Dendritic cell treated with granulocyte-macrophage colony-stimulating factor and Interleukin-4, amounts not matched to agents 40 ng/mL and 50 ng/mL, for 4 days (primary cell): ENCODE results near the gene NPHP4.

Experiments used
- H3K27ac Mint-ChIP-seq: one replicate; pipeline ENCODE4 v1.8.0; 2022; ENCODE audit warnings: mild to moderate bottlenecking, mixed read lengths
- H3K27me3 Mint-ChIP-seq: one replicate; pipeline ENCODE4 v1.8.0; 2022; ENCODE audit warnings: mild to moderate bottlenecking, mixed read lengths
- H3K36me3 Mint-ChIP-seq: one replicate; pipeline ENCODE4 v1.8.0; 2022; ENCODE audit warnings: low read depth, mixed read lengths
- H3K4me1 Mint-ChIP-seq: one replicate; pipeline ENCODE4 v1.8.0; 2022; ENCODE audit warnings: low read depth, mixed read lengths
- H3K4me3 Mint-ChIP-seq: one replicate; pipeline ENCODE4 v1.8.0; 2022; ENCODE audit warnings: mild to moderate bottlenecking, moderate library complexity, mixed read lengths
- H3K9me3 Mint-ChIP-seq: one replicate; pipeline ENCODE4 v1.8.0; 2022; ENCODE audit warnings: mixed read lengths
- intact Hi-C: fragments of 100-400 bp; cut with micrococcal nuclease; formaldehyde crosslinking; loops from one replicate; pipeline ENCODE4 v1.15.0; 2022

NPHP4 gene

DNA sequence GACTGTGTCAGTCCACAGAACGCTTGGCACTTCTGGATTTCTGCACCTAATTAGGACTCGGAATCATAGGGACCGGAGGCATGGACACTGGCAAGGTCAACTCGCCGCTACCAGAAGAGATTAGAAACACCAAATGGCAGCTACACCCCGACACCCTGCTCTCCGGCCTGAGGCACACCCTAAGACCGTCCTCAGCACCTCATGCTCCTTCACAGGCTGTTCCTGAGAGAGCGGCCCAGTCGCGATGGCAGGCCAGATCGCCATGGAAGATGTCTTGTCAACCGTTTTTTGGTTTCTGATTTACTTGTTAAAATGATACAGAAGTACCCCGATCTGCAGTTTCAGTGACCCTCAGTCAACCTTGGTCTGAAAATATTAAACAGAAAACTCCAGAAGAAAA, 46.8 kb downstream of the NPHP4 start:
- Mint-ChIP-seq H3K36me3 (peaks cover 59% of the 10 kb centered on the region), H3K9me3 (no peaks in the 10 kb centered on the region), H3K27ac (no peak overlapping the region), H3K27me3 (no peaks in the 10 kb centered on the region), H3K4me3 (no peak overlapping the region), H3K4me1 (no peaks in the 10 kb centered on the region)
- intact Hi-C loops = no loop called here

GRCh38 chr1:5944843-5945167, 47.4 kb downstream of the NPHP4 start:
- no peaks in the 10 kb centered on the region for H3K9me3 Mint-ChIP-seq
- H3K4me3 Mint-ChIP-seq = no peak overlapping the region
- H3K27ac Mint-ChIP-seq = no peak overlapping the region
- H3K27me3 Mint-ChIP-seq = no peaks in the 10 kb centered on the region
- H3K4me1 Mint-ChIP-seq = no peaks in the 10 kb centered on the region
- intact Hi-C loops = no loop called here
- peaks cover 56% of the 10 kb centered on the region for H3K36me3 Mint-ChIP-seq

DNA sequence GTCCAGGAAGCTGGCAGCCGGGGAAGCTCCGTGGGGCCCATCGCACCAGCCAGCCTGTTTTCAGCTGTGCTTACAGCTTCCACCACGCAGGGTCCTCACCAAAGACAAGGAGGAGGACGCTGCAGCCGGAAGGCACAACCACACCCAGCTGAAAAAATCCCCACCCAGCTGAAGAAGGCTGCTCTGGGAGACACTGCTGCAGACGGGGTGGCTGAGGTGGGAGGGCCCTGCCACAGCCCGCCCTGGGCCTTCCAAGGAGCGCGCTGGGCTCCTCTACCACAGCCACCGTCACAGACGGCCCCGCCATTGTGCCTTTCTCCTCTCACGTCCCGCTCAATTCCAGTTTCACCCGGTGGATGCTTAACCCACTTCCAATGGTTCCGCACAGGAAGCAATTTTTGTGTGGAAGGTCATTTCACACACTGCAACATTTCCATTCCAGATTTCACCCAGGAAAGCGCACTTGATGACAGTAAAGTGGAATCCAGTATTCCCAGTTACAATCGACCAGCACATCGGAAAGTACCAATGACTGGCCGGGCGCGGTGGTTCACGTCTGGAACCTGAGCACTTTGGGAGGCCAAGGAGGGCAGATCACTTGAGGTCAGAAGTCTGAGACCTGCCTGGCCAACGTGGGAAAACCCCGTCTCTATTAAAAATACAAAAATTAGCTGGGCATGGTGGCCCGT, 47.9 kb downstream of the NPHP4 start:
- Mint-ChIP-seq H3K4me1 (no peaks in the 10 kb centered on the region), H3K9me3 (no peaks in the 10 kb centered on the region), H3K27me3 (no peaks in the 10 kb centered on the region), H3K27ac (no peak overlapping the region), H3K4me3 (no peak overlapping the region), H3K36me3 (peaks cover 51% of the 10 kb centered on the region)
- intact Hi-C loops = no loop called here

DNA sequence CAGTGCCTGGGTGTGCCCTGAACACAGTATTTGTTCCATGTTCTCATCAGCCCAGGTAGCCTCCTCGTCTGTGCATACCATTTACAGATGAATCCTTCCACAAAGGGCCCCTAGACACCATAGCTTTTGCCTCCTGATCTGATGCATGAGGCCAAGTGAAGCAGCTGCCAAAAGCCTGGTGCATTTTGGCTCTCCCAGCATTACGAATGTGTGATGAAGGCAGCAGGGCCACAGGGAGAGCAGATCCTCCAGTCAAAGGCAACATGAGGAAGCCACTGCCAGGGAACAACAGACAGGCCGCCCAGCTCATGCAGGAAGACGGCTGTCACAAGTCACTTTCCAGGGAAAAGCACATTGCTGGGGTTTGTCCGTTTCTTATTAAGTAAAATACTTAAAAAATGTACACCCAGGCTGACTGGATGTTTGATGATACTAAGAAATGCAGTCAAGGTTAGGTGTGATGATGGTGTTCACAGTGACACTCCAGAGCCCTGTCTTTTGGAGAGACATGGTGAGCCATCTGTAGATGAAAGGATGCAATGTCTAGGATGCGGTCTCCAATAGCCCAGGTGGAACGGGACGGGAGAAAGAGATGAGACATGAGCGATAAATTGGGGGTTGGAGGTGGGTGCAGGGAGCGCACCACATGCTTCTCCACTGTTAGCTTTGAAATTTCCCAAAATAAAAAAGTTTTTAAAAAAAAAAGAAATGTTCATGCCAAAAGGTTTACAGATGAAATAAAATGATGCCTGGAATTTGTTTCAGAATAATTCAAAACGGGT, 48.7 kb downstream of the NPHP4 start:
- Mint-ChIP-seq H3K4me3 (no peak overlapping the region), H3K4me1 (no peaks in the 10 kb centered on the region), H3K27ac (no peak overlapping the region), H3K27me3 (no peaks in the 10 kb centered on the region), H3K9me3 (no peaks in the 10 kb centered on the region), H3K36me3 (peaks cover 46% of the 10 kb centered on the region)
- intact Hi-C loops = no loop called here

GRCh38 chr1:5941671-5942070, 50.6 kb downstream of the NPHP4 start:
- Mint-ChIP-seq H3K4me3 (no peak overlapping the region), H3K9me3 (no peaks in the 10 kb centered on the region), H3K4me1 (no peaks in the 10 kb centered on the region), H3K36me3 (peaks cover 43% of the 10 kb centered on the region), H3K27ac (no peak overlapping the region), H3K27me3 (no peaks in the 10 kb centered on the region)
- intact Hi-C loops = no loop called here

- intact Hi-C loops = no loop called here
- no peak overlapping the region for H3K4me3 Mint-ChIP-seq
- no peaks in the 10 kb centered on the region for H3K4me1 Mint-ChIP-seq
- no peaks in the 10 kb centered on the region for H3K9me3 Mint-ChIP-seq
- no peak overlapping the region for H3K27ac Mint-ChIP-seq
- H3K27me3 Mint-ChIP-seq = no peaks in the 10 kb centered on the region
- H3K36me3 Mint-ChIP-seq = peaks cover 48% of the 10 kb centered on the region
These were observed 51.4 kb downstream of the NPHP4 start for GRCh38 chr1:5940723-5941407.

DNA sequence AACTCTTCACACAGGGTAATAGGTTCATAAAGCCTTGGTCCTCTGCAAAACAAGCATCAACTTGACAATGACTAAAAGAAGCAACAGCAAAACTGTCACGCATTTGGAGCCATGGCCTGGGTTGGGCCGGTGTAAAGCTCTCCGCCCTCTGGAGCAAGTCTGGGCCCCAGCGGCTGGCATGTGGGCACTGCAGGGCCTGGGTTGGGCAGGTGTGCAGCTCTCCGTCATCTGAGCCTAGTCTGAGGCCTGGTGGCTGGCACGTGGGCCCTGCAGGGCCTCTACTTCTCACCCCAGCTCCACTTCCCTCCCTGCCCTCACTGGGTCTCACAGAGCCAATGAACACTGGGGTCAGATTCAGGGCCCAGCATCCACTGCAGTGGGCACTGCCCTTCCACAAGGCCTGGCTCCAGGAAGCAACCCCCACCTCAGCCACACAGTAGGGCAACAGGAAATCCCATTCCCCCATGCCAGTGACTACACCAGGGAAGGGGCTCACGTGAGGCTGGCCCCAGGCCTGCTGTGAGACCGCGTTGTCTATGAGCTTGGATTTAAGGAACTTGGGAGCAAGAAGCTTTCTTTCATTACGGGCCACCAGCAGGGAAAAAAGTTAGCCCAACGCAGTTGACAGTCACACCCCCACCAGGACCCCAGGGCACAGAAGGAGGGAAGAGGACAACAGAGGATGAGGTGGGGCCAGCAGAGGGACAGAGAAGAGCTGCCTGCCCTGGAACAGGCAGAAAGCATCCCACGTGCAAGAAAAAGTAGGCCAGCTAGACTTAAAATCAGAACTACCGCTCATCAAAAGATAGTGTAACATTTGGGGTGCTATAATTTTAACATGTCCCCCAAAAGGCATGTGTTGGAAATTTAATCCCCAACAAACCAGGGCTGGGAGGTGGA, 52.7 kb downstream of the NPHP4 start:
- Mint-ChIP-seq H3K4me1 (no peaks in the 10 kb centered on the region), H3K27ac (no peak overlapping the region), H3K27me3 (no peaks in the 10 kb centered on the region), H3K9me3 (no peaks in the 10 kb centered on the region), H3K36me3 (peaks cover 34% of the 10 kb centered on the region), H3K4me3 (no peak overlapping the region)
- intact Hi-C loops = no loop called here

DNA sequence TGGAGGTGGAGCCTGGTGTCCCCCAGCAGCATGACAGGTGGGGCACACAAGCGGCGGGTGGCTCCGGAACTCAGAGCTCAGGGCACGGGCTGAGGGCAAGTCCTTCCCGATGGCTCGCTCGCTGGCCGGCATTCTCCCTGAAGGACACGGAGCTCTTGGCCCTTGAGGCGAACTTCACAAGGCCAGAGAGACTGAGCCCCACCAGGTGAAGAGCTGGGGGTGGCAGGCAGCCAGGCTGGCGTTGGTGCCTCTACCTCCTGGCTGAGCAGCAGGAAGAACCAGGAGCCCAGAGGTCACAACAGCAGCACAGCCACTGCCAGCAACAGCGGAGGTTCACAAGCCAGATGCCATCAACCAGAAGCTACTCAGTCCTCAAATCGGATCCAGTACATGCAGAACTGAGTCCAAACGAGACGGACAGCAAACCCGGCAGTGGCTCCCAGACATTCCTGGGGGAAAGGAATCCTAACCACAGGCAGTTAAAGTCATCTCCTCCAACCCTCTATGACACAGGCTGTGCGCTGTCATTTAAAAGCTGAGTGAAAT, 54.1 kb downstream of the NPHP4 start:
- Mint-ChIP-seq H3K27ac (no peak overlapping the region), H3K4me3 (no peak overlapping the region), H3K27me3 (no peaks in the 10 kb centered on the region), H3K4me1 (no peaks in the 10 kb centered on the region), H3K9me3 (no peaks in the 10 kb centered on the region), H3K36me3 (peaks cover 24% of the 10 kb centered on the region)
- intact Hi-C loops = no loop called here

DNA sequence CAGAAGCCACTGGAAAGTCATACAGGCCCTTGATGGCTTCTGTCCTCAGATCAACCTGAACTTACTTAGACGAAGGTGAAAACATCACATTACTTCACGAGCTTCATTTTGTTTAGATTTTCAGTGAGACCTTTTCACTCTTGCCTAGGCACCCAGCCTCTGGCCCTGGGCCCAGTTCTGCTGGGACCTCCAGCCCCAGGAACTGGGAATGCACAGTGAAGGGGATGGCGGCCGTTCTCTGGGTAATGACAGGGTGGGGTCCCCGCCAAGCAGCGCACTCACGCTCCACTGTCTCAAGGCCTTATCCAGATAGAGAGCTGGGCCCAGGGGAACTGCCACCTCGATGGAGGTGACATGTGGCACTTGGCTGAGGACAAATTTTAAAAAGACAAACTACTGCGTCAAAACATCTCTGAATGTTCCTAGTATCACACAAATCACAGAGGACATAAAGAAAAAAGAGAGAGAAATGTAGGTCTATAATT, 54.8 kb downstream of the NPHP4 start:
- Mint-ChIP-seq H3K4me3 (no peak overlapping the region), H3K36me3 (peaks cover 32% of the 10 kb centered on the region), H3K4me1 (no peaks in the 10 kb centered on the region), H3K27me3 (no peaks in the 10 kb centered on the region), H3K9me3 (no peaks in the 10 kb centered on the region), H3K27ac (no peak overlapping the region)
- intact Hi-C loops = no loop called here

GRCh38 chr1:5936621-5937372, 55.4 kb downstream of the NPHP4 start:
- Mint-ChIP-seq H3K9me3 (no peaks in the 10 kb centered on the region), H3K4me3 (no peak overlapping the region), H3K27me3 (no peaks in the 10 kb centered on the region), H3K36me3 (peaks cover 38% of the 10 kb centered on the region), H3K4me1 (no peaks in the 10 kb centered on the region), H3K27ac (no peak overlapping the region)
- intact Hi-C loops = no loop called here

DNA sequence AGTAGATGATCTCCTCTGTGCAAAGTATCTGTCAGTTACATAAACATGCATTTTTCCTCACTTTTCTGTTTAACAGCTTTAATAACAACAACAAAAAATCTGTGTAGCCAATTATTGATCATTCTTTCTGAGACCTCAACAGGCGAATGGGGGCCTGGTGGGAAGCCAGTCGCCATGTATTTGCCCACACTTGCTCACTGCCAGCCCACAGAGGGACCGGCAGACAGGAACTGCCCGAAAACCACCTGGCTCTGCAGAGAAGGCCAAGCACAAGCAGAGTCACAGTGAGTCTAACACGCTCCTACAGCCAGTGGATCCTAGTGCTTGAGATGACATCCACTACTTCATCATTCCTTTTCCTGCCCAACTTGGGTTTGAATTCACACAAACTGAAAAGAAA, 56.1 kb downstream of the NPHP4 start:
- no peak overlapping the region for H3K27ac Mint-ChIP-seq

DNA sequence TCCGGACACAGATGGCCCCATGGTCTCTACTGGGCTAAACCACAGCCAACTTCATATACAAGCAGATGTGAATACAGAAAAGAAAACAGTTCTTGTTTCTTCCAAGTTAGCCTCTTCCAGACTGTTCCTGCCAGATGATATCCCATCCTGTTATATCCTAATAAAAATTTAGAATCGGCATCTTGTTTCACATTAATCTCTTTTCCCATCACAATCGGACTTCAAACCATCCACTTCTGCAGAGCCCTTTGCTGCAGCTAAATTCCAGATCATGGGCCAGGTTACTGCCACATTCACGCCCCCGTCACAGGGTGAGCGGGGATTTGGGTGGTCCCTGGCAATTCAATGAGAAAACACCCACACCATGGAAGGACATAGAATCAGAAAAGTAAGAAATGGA, 57.2 kb downstream of the NPHP4 start:
- Mint-ChIP-seq H3K9me3 (no peaks in the 10 kb centered on the region), H3K4me3 (no peak overlapping the region), H3K27me3 (no peaks in the 10 kb centered on the region), H3K4me1 (no peaks in the 10 kb centered on the region), H3K36me3 (peaks cover 49% of the 10 kb centered on the region), H3K27ac (no peak overlapping the region)
- intact Hi-C loops = no loop called here

More for the DNA sequence above, 56.1 kb downstream of the NPHP4 start:
- intact Hi-C loops = no loop called here
- Mint-ChIP-seq H3K9me3 (no peaks in the 10 kb centered on the region), H3K4me1 (no peaks in the 10 kb centered on the region), H3K36me3 (peaks cover 41% of the 10 kb centered on the region), H3K27me3 (no peaks in the 10 kb centered on the region), H3K4me3 (no peak overlapping the region)
